Measurements from ENCODE around the gene ABCA10.
"Not testable (repeated sequence)": the region's sequence is repeated elsewhere in the genome, so short reads cannot be mapped to it uniquely, and the experiment has no call there.

Gene ABCA10

GRCh38 chr17:69228576-69228975 lies at the start of gene ABCA10:
Gene ABCA10, minus strand, starts transcription at chr17:69228824. Its CDS starts 3,466 bp downstream, at chr17:69225358.
- DNase-seq: no peak

- DNase-seq: not testable (repeated sequence)
Observed at GRCh38 chr17:69276279-69276678, 47.7 kb upstream of the ABCA10 start.

GRCh38 chr17:69275751-69276150 lies 47.1 kb upstream of the ABCA10 start:
- no peak for DNase-seq

GRCh38 chr17:69271023-69271422 lies 42.4 kb upstream of the ABCA10 start:
- no peak for DNase-seq

GRCh38 chr17:69269131-69269998 lies 40.7 kb upstream of the ABCA10 start:
- no peak for DNase-seq

GRCh38 chr17:69268543-69269014 lies 40.0 kb upstream of the ABCA10 start:
- no peak for DNase-seq

GRCh38 chr17:69267219-69267618 lies 38.6 kb upstream of the ABCA10 start:
- DNase-seq: no peak

GRCh38 chr17:69265873-69266272 lies 37.2 kb upstream of the ABCA10 start:
- DNase-seq: no peak

GRCh38 chr17:69254187-69254586 lies 25.6 kb upstream of the ABCA10 start:
- no peak for DNase-seq

- DNase-seq: no peak
Observed at GRCh38 chr17:69250641-69251040, 22.0 kb upstream of the ABCA10 start.

GRCh38 chr17:69246726-69247375 lies 18.2 kb upstream of the ABCA10 start:
- peak; percentile 58 for DNase-seq

GRCh38 chr17:69246202-69246601 lies 17.6 kb upstream of the ABCA10 start:
- DNase-seq: no peak

GRCh38 chr17:69245617-69246016 lies 17.0 kb upstream of the ABCA10 start:
- no peak for DNase-seq

- no peak for DNase-seq
Observed at GRCh38 chr17:69239611-69240600, 11.3 kb upstream of the ABCA10 start.

- no peak for DNase-seq
Observed at GRCh38 chr17:69236946-69237345, 8.3 kb upstream of the ABCA10 start.

GRCh38 chr17:69236464-69236863 lies 7.8 kb upstream of the ABCA10 start:
- no peak for DNase-seq

- DNase-seq: peak; percentile 72
Observed at GRCh38 chr17:69235338-69236058, 6.9 kb upstream of the ABCA10 start.

- no peak for DNase-seq
Observed at GRCh38 chr17:69232650-69233049, 4.0 kb upstream of the ABCA10 start.

- no peak for DNase-seq
Observed at GRCh38 chr17:69231521-69231920, 2.9 kb upstream of the ABCA10 start.

GRCh38 chr17:69230939-69231338 lies 2.3 kb upstream of the ABCA10 start:
- DNase-seq: no peak

GRCh38 chr17:69228018-69228417 lies 606 bp downstream of the ABCA10 start:
- DNase-seq: no peak

- no peak for DNase-seq
Observed at GRCh38 chr17:69227541-69227940, 1.1 kb downstream of the ABCA10 start.
